Fibroblast of the aortic adventitia (primary cell): ENCODE results near the gene NHLRC4. TPM values are rescaled to one million over a fixed set of nuclear protein-coding genes. Genes with fewer than 3 reads are reported as not detected.

ENCODE experiments used
- DNase-seq: peaks from one replicate; pipeline ENCODE4 v3.0.0-alpha.2; 2010; ENCODE audit warnings: low read depth
- H3K4me3 ChIP-seq: 2 replicates; pipeline ENCODE4 v1.5.1; 2011; ENCODE audit warnings: low read depth, mild to moderate bottlenecking, control low read depth, low read length, moderate library complexity
- CTCF ChIP-seq: IDR thresholded peaks from 2 replicates; pipeline ENCODE4 v1.5.1; 2011; ENCODE audit warnings: mild to moderate bottlenecking, low read length, control low read depth, inconsistent platforms; ENCODE audit not compliant: insufficient read depth
- total RNA-seq: library from RNA; depleted of rRNA; stranded (reverse); fragments of >200 nt; gene quantifications from 2 replicates; pipeline ENCODE4 v1.2.3, GENCODE V29; 2012; ENCODE audit warnings: low replicate concordance

NHLRC4 gene
- total RNA-seq, 1 donor, result 2.0 TPM

GRCh38 chr16:539901-540530, 26.8 kb upstream of the NHLRC4 start:
- no peak for TF ChIP-seq CTCF
- peak; percentile 30 for DNase-seq
- no peak overlapping the region for H3K4me3 ChIP-seq

GRCh38 chr16:540645-541340, 26.0 kb upstream of the NHLRC4 start:
- H3K4me3 ChIP-seq, result no peak overlapping the region
- DNase-seq, result no peak
- no peak for TF ChIP-seq CTCF

GRCh38 chr16:543301-544164, 23.3 kb upstream of the NHLRC4 start:
- TF ChIP-seq CTCF, result no peak

GRCh38 chr16:544517-544916, 22.3 kb upstream of the NHLRC4 start:
- no peak overlapping the region for H3K4me3 ChIP-seq
- no peak for TF ChIP-seq CTCF
- DNase-seq, result no peak

More at GRCh38 chr16:543301-544164, 23.3 kb upstream of the NHLRC4 start:
- no peak overlapping the region for H3K4me3 ChIP-seq
- no peak for DNase-seq

- H3K4me3 ChIP-seq, result no peak overlapping the region
- peak; percentile 64 for TF ChIP-seq CTCF
- peak; percentile 57 for DNase-seq
Measured at GRCh38 chr16:546909-547770, 19.7 kb upstream of the NHLRC4 start.

GRCh38 chr16:548586-548985, 18.2 kb upstream of the NHLRC4 start:
- H3K4me3 ChIP-seq, result no peak overlapping the region
- TF ChIP-seq CTCF, result no peak
- no peak for DNase-seq
